Panc1 (cell line): Measurements from ENCODE around the gene ROBO1. TPM values are rescaled to one million over a fixed set of nuclear protein-coding genes. Genes with fewer than 3 reads are reported as not detected.

ENCODE experiments used
- ATAC-seq: fragments of 200-7000 bp; cut with Tn5 transposase; 2 replicates; pipeline ENCODE4 v1.9.1; 2020; ENCODE audit warnings: mild to moderate bottlenecking, moderate library complexity
- BruUV-seq: library from RNA; stranded (reverse); fragments of 400-500 nt; replicated peaks from 2 replicates; lab custom pipeline; 2021; lab: Mats Ljungman, UMichigan
- CTCF ChIA-PET: fragments of 300-600 bp; sonication (Branson Sonifier 250); formaldehyde crosslinking; loops from one replicate; lab custom pipeline; 2022; ENCODE audit warnings: antibody characterized with exemption; lab: Charles Lee
- POLR2A ChIA-PET: fragments of 300-600 bp; sonication (Branson Sonifier 250); formaldehyde crosslinking; loops from one replicate; lab custom pipeline; 2022; ENCODE audit warnings: antibody characterized with exemption; lab: Charles Lee
- DNase-seq: peaks from one replicate; pipeline ENCODE4 v3.0.0-alpha.2; 2010; ENCODE audit warnings: low read depth, low spot score
- H3K27ac ChIP-seq: 2 replicates; pipeline ENCODE4 v1.5.1; 2011; ENCODE audit warnings: mild to moderate bottlenecking, low read length, inconsistent platforms
- H3K27me3 ChIP-seq: fragments of 200-500 bp; sonication (Bioruptor generic); 2 replicates; pipeline ENCODE4 v1.6.0; 2014; ENCODE audit warnings: low read length, inconsistent platforms; ENCODE audit not compliant: control insufficient read depth, insufficient read depth
- H3K36me3 ChIP-seq: fragments of 200-500 bp; sonication (Bioruptor generic); 2 replicates; pipeline ENCODE4 v1.5.1; 2014; ENCODE audit warnings: inconsistent platforms, mild to moderate bottlenecking, low read length, moderate library complexity; ENCODE audit not compliant: control insufficient read depth, insufficient read depth
- H3K4me1 ChIP-seq: 2 replicates; pipeline ENCODE4 v1.5.1; 2011; ENCODE audit warnings: inconsistent platforms, mild to moderate bottlenecking, low read length, moderate library complexity; ENCODE audit not compliant: control insufficient read depth, insufficient read depth
- H3K4me3 ChIP-seq, 2 experiments: 2 replicates each; pipeline ENCODE4 v1.5.1; 2011 to 2012; ENCODE audit warnings: low read depth in 2 of 2, low read length in 2 of 2, mild to moderate bottlenecking in 2 of 2, inconsistent platforms in 1 of 2, moderate library complexity in 1 of 2
- H3K9me3 ChIP-seq: fragments of 200-500 bp; sonication (Bioruptor generic); 2 replicates; pipeline ENCODE4 v1.5.1; 2014; ENCODE audit warnings: low read depth, mild to moderate bottlenecking, inconsistent platforms, low read length, moderate library complexity; ENCODE audit not compliant: control insufficient read depth, insufficient read depth
- POLR2AphosphoS5 ChIP-seq: IDR thresholded peaks from 2 replicates; pipeline ENCODE4 v1.6.1; 2012; ENCODE audit warnings: mild to moderate bottlenecking, low read depth, low read length, moderate library complexity
- SIN3A ChIP-seq: IDR thresholded peaks from 2 replicates; pipeline ENCODE4 v1.6.1; 2012; ENCODE audit warnings: low read depth, mild to moderate bottlenecking, low read length, moderate library complexity, borderline replicate concordance; ENCODE audit not compliant: insufficient read depth
- TCF7L2 ChIP-seq: IDR thresholded peaks from 2 replicates; pipeline ENCODE4 v1.6.1; 2011; ENCODE audit warnings: mild to moderate bottlenecking, low read depth, low read length, inconsistent platforms
- in situ Hi-C: cut with HindIII; loops from 2 replicates; pipeline ENCODE4 v1.10.0; 2016; ENCODE audit warnings: low sequenced_read_pairs, low pct_unique_long_range_greater_than_20kb
- intact Hi-C: fragments of 100-400 bp; cut with micrococcal nuclease; formaldehyde crosslinking; loops from one replicate; pipeline ENCODE4 v1.10.0; 2022; ENCODE audit not compliant: unreplicated experiment
- total RNA-seq: library from RNA; stranded (reverse); gene quantifications from one replicate; pipeline ENCODE4 v1.2.1, GENCODE V29; 2021; ENCODE audit not compliant: unreplicated experiment
- TF ChIP-seq, protein P1 (sequence below), 2 experiments: IDR thresholded peaks; 2 replicates each; pipeline ENCODE4 v1.6.1; 2011 to 2012; ENCODE audit warnings: low read depth in 2 of 2, control low read depth in 1 of 2, low read length in 1 of 2, mild to moderate bottlenecking in 1 of 2, moderate library complexity in 1 of 2; ENCODE audit not compliant: insufficient read depth in 1 of 2
- TF ChIP-seq, protein P2 (sequence below): fragments of 450-650 bp; IDR thresholded peaks from 2 replicates; pipeline ENCODE4 v1.5.1; 2017; ENCODE audit warnings: mild to moderate bottlenecking

ROBO1 gene
- total RNA-seq, 1 experiment from 2014 or later = 61.6 TPM

DNA sequence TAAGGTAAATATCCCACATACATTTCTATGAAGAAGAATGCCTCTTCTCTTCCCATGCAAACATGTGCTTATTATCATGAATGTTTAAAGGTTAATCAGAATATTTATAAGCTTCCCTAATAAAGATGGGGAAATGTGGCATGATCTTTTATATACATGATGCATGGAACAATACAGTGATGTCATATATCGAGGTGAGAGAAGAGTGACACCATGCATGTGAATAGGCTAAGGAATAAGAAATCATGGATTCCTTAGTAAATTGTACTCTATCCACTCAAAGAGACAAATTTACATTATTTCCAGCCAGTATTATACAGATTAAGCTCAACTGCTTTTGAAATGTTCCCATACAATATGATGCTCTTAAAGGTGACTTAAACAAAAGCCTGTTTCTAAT, 1035.3 kb downstream of the ROBO1 start:
- Histone ChIP-seq H3K4me3 (no peak overlapping the region), H3K4me1 (no peaks in the 10 kb centered on the region), H3K27ac (no peak overlapping the region), H3K27me3 (no peaks in the 10 kb centered on the region), H3K36me3 (no peaks in the 10 kb centered on the region), H3K9me3 (no peaks in the 10 kb centered on the region)
- ChIA-PET POLR2A (no interaction called here), CTCF (no interaction called here)
- TF ChIP-seq, protein P1, sequence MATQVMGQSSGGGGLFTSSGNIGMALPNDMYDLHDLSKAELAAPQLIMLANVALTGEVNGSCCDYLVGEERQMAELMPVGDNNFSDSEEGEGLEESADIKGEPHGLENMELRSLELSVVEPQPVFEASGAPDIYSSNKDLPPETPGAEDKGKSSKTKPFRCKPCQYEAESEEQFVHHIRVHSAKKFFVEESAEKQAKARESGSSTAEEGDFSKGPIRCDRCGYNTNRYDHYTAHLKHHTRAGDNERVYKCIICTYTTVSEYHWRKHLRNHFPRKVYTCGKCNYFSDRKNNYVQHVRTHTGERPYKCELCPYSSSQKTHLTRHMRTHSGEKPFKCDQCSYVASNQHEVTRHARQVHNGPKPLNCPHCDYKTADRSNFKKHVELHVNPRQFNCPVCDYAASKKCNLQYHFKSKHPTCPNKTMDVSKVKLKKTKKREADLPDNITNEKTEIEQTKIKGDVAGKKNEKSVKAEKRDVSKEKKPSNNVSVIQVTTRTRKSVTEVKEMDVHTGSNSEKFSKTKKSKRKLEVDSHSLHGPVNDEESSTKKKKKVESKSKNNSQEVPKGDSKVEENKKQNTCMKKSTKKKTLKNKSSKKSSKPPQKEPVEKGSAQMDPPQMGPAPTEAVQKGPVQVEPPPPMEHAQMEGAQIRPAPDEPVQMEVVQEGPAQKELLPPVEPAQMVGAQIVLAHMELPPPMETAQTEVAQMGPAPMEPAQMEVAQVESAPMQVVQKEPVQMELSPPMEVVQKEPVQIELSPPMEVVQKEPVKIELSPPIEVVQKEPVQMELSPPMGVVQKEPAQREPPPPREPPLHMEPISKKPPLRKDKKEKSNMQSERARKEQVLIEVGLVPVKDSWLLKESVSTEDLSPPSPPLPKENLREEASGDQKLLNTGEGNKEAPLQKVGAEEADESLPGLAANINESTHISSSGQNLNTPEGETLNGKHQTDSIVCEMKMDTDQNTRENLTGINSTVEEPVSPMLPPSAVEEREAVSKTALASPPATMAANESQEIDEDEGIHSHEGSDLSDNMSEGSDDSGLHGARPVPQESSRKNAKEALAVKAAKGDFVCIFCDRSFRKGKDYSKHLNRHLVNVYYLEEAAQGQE (IDR thresholded peaks at IDR 0.05; ENCODE audit: insufficient read depth in 1 of 2, low read depth in 2 of 2, low read length in 1 of 2) = no peak
- TF ChIP-seq POLR2AphosphoS5 (no peak), TCF7L2 (no peak), SIN3A (no peak)
- TF ChIP-seq, protein P2, sequence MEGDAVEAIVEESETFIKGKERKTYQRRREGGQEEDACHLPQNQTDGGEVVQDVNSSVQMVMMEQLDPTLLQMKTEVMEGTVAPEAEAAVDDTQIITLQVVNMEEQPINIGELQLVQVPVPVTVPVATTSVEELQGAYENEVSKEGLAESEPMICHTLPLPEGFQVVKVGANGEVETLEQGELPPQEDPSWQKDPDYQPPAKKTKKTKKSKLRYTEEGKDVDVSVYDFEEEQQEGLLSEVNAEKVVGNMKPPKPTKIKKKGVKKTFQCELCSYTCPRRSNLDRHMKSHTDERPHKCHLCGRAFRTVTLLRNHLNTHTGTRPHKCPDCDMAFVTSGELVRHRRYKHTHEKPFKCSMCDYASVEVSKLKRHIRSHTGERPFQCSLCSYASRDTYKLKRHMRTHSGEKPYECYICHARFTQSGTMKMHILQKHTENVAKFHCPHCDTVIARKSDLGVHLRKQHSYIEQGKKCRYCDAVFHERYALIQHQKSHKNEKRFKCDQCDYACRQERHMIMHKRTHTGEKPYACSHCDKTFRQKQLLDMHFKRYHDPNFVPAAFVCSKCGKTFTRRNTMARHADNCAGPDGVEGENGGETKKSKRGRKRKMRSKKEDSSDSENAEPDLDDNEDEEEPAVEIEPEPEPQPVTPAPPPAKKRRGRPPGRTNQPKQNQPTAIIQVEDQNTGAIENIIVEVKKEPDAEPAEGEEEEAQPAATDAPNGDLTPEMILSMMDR = no peak
- ATAC-seq = no peak
- no peak for DNase-seq
- in situ Hi-C loops (no loop called here), intact Hi-C loops (no loop called here)
- BruUV-seq = no TSS peak

DNA sequence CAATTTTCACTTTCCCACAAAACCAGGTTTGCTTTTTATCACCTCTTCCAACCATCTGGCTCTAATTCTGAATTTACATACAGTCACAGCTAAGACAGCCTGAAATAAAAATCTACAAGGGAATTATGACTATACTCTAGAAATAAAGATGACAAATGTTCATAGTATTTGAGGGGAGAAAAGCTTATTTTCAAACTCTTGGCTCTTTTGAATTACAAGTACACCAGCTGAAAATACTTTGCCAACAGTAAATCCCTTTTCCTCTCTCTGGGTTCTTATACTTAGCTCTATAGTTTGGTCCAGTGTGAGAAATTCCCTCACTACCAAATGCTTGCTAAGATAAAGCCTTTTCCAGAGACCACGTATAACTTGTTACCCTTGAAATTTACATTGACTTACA, 1037.9 kb downstream of the ROBO1 start:
- DNase-seq = no peak
- Histone ChIP-seq H3K27ac (no peak overlapping the region), H3K4me3 (no peak overlapping the region), H3K27me3 (no peaks in the 10 kb centered on the region), H3K36me3 (no peaks in the 10 kb centered on the region), H3K9me3 (no peaks in the 10 kb centered on the region), H3K4me1 (no peaks in the 10 kb centered on the region)
- TF ChIP-seq, protein P2 = no peak
- TF ChIP-seq, protein P1 (IDR thresholded peaks at IDR 0.05; ENCODE audit: insufficient read depth in 1 of 2, low read depth in 2 of 2, low read length in 1 of 2) = no peak
- no peak for TF ChIP-seq POLR2AphosphoS5
- no peak for TF ChIP-seq SIN3A
- no peak for TF ChIP-seq TCF7L2
- no TSS peak for BruUV-seq
- ChIA-PET CTCF (no interaction called here), POLR2A (no interaction called here)
- no peak for ATAC-seq
- in situ Hi-C loops (no loop called here), intact Hi-C loops (no loop called here)
